ENCODE data around the gene NFATC2.

NFATC2 gene

DNA sequence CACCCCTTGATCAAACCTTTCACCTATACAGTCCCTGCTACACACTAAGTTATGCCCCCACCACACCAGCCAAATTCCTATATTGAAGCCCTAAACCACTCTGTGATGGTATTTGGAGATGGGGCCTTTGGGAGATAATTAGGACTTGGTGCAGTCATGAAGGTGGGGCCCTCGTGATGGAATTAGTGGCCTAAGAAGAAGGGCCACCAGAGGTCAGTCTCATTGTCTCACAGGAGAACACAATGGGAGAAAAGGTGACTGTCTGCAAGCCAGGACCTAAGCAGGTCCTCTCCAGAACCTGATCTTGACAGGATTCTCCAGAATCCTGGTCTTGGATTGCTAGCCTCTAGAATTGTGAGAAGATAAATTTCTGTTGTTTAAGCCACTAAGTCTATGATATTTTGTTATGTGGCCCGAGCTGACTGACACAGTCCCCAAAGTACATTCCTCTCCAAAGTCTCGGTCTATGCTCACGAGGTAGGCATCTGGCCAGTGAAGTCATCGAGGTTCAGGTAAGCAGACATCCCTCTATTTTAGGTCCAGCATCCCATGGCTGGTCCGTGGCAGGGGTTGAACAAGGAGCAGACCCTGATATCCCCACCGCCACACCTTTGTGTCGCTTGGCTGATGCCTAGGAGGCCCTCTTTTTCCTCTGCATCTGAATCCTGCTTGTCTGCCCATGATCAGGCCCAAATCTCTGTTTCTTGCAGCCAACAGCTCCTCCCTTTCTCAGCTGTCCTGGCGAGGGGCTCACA is 138.9 kb downstream of the NFATC2 start:
- Histone ChIP-seq H3K9me3 (ENCODE audit: control insufficient read depth, insufficient read depth, low read length) (no peaks in the 10 kb centered on the region), H3K27ac (ENCODE audit: low read depth, low read length) (no peak overlapping the region), H3K9ac (ENCODE audit: low read depth, low read length) (no peak overlapping the region)

DNA sequence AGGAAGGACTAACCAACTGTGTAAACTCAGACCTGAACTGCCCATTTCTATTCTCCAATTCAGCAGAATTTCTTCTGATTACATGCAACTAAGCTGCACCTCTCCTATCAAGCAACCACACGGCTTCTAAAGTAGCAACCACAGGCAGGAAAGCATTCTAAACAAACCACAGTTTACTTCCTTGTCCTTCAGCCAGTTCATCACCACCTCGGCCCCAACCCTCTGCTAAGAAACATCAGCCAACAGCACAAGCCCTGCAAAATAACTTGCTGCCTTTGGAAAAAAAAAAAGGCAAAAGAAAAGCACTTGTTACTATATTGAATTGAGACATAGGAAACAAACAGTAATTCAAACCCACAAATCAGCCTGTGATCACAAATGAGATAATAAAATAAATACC is 140.3 kb downstream of the NFATC2 start:
- no peak overlapping the region for H3K4me3 ChIP-seq (ENCODE audit: low read depth, low read length)
- no peaks in the 10 kb centered on the region for H3K9me3 ChIP-seq (ENCODE audit: control insufficient read depth, insufficient read depth, low read length)
- no peaks in the 10 kb centered on the region for H3K36me3 ChIP-seq (ENCODE audit: control insufficient read depth, insufficient read depth, low read length)
- H3K27ac ChIP-seq (ENCODE audit: low read depth, low read length): no peak overlapping the region
- no peaks in the 10 kb centered on the region for H3K27me3 ChIP-seq (ENCODE audit: control insufficient read depth, insufficient read depth, low read length)
- H3K9ac ChIP-seq (ENCODE audit: low read depth, low read length): no peak overlapping the region
- peaks cover 7% of the 10 kb centered on the region; the same call in 1 of the 2 replicates for H3K4me1 ChIP-seq (ENCODE audit: control insufficient read depth, insufficient read depth, low read length)

More for the DNA sequence above, 138.9 kb downstream of the NFATC2 start:
- Histone ChIP-seq H3K4me1 (ENCODE audit: control insufficient read depth, insufficient read depth, low read length) (0 out of 2 replicates have a peak, but pooled peaks cover 3% of the 10 kb centered on the region), H3K27me3 (ENCODE audit: control insufficient read depth, insufficient read depth, low read length) (no peaks in the 10 kb centered on the region), H3K4me3 (ENCODE audit: low read depth, low read length) (no peak overlapping the region), H3K36me3 (ENCODE audit: control insufficient read depth, insufficient read depth, low read length) (no peaks in the 10 kb centered on the region)

DNA sequence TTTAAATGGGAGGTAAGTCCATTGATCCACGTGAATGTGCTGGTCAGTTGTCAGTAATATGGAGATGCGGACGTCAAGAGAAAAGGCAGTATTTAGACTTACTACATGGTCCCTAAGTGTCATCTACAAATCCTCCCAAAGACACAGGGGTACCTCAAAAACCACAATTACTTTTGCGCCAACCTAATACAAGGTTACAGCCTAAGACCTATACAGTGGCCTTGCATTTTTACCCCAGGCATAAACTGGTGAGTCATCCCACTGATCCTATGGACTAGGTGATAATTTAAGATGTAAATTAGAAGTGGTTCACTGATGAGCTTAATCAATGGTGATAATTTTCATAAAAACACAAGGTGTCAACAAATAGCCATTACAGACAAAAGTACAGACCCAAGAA is 141.0 kb downstream of the NFATC2 start:
- Histone ChIP-seq H3K9ac (ENCODE audit: low read depth, low read length) (no peak overlapping the region), H3K4me3 (ENCODE audit: low read depth, low read length) (no peak overlapping the region), H3K27me3 (ENCODE audit: control insufficient read depth, insufficient read depth, low read length) (no peaks in the 10 kb centered on the region), H3K4me1 (ENCODE audit: control insufficient read depth, insufficient read depth, low read length) (peaks cover 7% of the 10 kb centered on the region; the same call in 1 of the 2 replicates), H3K36me3 (ENCODE audit: control insufficient read depth, insufficient read depth, low read length) (no peaks in the 10 kb centered on the region), H3K9me3 (ENCODE audit: control insufficient read depth, insufficient read depth, low read length) (no peaks in the 10 kb centered on the region), H3K27ac (ENCODE audit: low read depth, low read length) (no peak overlapping the region)

DNA sequence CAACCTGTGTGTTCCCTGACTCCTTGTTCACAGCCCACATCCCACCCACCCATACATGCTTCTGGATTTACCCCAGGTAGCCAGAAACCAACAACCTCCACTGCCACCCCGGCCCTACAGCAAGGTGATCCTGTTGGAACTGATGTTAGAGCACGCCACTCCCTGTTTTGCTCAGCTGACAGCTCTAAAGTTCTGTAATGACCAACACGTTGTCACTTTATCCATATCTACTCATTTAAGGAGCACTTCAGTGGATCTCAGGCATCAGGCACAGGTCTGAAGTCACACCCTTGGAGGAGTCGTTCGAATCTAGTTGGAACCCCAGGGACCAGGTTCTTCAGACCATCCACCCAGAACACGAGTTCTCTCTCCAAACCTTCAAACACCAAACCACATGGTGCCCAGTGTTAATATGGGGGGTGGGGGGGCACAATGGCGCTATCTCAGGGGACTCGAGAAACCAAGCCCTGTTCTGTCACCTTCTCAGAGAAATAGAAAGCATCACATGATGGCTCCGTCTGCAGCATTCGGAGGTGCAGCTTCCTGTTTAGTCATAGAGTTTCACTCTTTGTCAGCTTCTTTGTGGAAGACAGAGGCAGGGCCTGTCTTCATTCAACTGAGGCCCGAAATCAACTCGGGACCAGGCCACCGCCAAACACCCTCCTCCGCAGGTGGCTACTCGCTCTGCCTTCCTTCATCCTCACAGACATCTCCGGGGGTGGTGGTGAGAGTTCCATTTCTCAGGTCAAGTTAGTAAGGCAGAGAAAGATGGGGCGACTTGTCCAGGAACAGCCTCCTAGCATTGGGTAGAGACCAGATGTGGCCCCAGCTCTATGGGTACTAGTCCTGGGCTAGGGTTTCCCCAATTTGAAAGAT is 142.2 kb downstream of the NFATC2 start:
- H3K27ac ChIP-seq (ENCODE audit: low read depth, low read length): no peak overlapping the region
- H3K4me1 ChIP-seq (ENCODE audit: control insufficient read depth, insufficient read depth, low read length): peaks cover 7% of the 10 kb centered on the region; the same call in 1 of the 2 replicates
- H3K36me3 ChIP-seq (ENCODE audit: control insufficient read depth, insufficient read depth, low read length): no peaks in the 10 kb centered on the region

DNA sequence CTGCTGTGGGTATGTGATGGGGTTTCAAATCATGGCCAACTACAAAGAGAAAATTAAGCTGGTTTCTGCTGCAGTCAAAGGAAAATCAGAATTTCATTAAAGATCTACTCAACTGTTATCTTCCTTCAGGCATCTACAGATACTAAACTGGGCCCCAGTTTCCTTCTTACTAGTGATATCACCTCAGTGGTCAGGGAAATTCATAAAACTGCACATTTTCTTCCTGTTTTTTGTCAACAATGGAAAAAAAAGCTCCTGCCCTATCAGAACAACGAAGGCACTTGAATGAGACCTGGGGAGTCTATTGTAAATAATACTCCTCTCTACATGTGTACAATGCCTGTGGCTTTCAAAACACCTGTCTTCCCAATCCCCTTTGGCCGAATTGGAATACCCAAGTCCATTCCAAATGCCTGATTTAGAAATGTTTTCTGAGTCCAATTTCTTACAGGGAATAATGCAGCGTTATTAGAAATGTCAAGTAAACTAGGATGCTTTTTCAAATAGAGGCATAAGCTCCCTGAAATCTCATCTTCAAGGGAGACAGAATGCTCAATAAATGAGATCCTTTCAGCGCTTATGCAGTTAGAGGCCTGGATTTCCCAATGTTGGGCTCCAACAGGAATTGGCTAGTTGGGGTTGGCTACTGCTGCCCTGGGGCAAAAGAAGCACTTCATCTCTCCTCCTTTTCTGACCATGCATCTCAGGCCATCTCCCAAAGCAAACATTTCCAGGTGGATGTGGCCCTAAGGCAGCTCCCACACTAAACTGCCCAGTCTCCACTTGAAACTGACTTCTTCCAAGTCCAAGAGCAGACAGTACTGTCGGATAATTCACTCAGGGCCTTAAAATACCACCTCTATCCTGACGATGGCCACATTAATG is 143.3 kb downstream of the NFATC2 start:
- no peak overlapping the region for H3K4me3 ChIP-seq (ENCODE audit: low read depth, low read length)
- H3K9ac ChIP-seq (ENCODE audit: low read depth, low read length): no peak overlapping the region
- H3K27me3 ChIP-seq (ENCODE audit: control insufficient read depth, insufficient read depth, low read length): no peaks in the 10 kb centered on the region
- H3K9me3 ChIP-seq (ENCODE audit: control insufficient read depth, insufficient read depth, low read length): no peaks in the 10 kb centered on the region
- H3K4me1 ChIP-seq (ENCODE audit: control insufficient read depth, insufficient read depth, low read length): peaks cover 5% of the 10 kb centered on the region; the same call in 1 of the 2 replicates
- no peak overlapping the region for H3K27ac ChIP-seq (ENCODE audit: low read depth, low read length)
- no peaks in the 10 kb centered on the region for H3K36me3 ChIP-seq (ENCODE audit: control insufficient read depth, insufficient read depth, low read length)

More for the DNA sequence above, 142.2 kb downstream of the NFATC2 start:
- no peak overlapping the region for H3K9ac ChIP-seq (ENCODE audit: low read depth, low read length)
- no peak overlapping the region for H3K4me3 ChIP-seq (ENCODE audit: low read depth, low read length)
- no peaks in the 10 kb centered on the region for H3K27me3 ChIP-seq (ENCODE audit: control insufficient read depth, insufficient read depth, low read length)
- no peaks in the 10 kb centered on the region for H3K9me3 ChIP-seq (ENCODE audit: control insufficient read depth, insufficient read depth, low read length)

DNA sequence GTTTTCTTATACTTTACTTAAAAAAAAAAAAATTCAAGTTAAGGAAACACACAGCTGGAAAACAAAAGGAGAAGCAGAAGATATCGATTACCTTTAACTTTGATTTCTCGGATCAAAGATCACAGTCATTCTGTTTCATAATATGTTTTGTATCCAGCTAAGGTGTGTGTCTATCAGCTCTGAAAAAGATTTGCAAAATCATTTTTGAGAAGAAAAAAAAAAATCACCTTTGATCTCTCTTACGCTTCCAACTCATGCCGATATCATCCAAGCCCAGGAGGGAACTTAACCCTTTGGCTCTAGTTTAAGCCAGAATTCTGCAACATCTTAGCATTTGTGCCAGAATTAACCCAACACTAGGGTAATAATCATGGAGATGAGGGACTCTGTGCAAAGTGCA is 144.0 kb downstream of the NFATC2 start:
- no peak overlapping the region for H3K9ac ChIP-seq (ENCODE audit: low read depth, low read length)
- H3K27ac ChIP-seq (ENCODE audit: low read depth, low read length): no peak overlapping the region
- no peaks in the 10 kb centered on the region for H3K27me3 ChIP-seq (ENCODE audit: control insufficient read depth, insufficient read depth, low read length)
- H3K4me1 ChIP-seq (ENCODE audit: control insufficient read depth, insufficient read depth, low read length): peaks cover 5% of the 10 kb centered on the region; the same call in 1 of the 2 replicates
- no peaks in the 10 kb centered on the region for H3K9me3 ChIP-seq (ENCODE audit: control insufficient read depth, insufficient read depth, low read length)
- no peaks in the 10 kb centered on the region for H3K36me3 ChIP-seq (ENCODE audit: control insufficient read depth, insufficient read depth, low read length)
- no peak overlapping the region for H3K4me3 ChIP-seq (ENCODE audit: low read depth, low read length)

GRCh38 chr20:51398083-51398482 is 144.4 kb downstream of the NFATC2 start:
- Histone ChIP-seq H3K27me3 (ENCODE audit: control insufficient read depth, insufficient read depth, low read length) (no peaks in the 10 kb centered on the region), H3K4me3 (ENCODE audit: low read depth, low read length) (no peak overlapping the region), H3K27ac (ENCODE audit: low read depth, low read length) (no peak overlapping the region), H3K9me3 (ENCODE audit: control insufficient read depth, insufficient read depth, low read length) (no peaks in the 10 kb centered on the region), H3K36me3 (ENCODE audit: control insufficient read depth, insufficient read depth, low read length) (no peaks in the 10 kb centered on the region), H3K4me1 (ENCODE audit: control insufficient read depth, insufficient read depth, low read length) (peaks cover 5% of the 10 kb centered on the region; the same call in 1 of the 2 replicates), H3K9ac (ENCODE audit: low read depth, low read length) (no peak overlapping the region)

- no peak overlapping the region for H3K9ac ChIP-seq (ENCODE audit: low read depth, low read length)
- peak overlapping the region; percentile 6 for H3K27ac ChIP-seq (ENCODE audit: low read depth, low read length)
Observed at GRCh38 chr20:51397137-51397536, 145.4 kb downstream of the NFATC2 start.

GRCh38 chr20:51396365-51396909 is 146.1 kb downstream of the NFATC2 start:
- H3K27ac ChIP-seq (ENCODE audit: low read depth, low read length): no peak overlapping the region
- peaks cover 5% of the 10 kb centered on the region; the same call in 1 of the 2 replicates for H3K4me1 ChIP-seq (ENCODE audit: control insufficient read depth, insufficient read depth, low read length)
- H3K9me3 ChIP-seq (ENCODE audit: control insufficient read depth, insufficient read depth, low read length): no peaks in the 10 kb centered on the region
- H3K36me3 ChIP-seq (ENCODE audit: control insufficient read depth, insufficient read depth, low read length): no peaks in the 10 kb centered on the region
- H3K4me3 ChIP-seq (ENCODE audit: low read depth, low read length): no peak overlapping the region
- H3K27me3 ChIP-seq (ENCODE audit: control insufficient read depth, insufficient read depth, low read length): no peaks in the 10 kb centered on the region
- H3K9ac ChIP-seq (ENCODE audit: low read depth, low read length): no peak overlapping the region

More at GRCh38 chr20:51397137-51397536, 145.4 kb downstream of the NFATC2 start:
- Histone ChIP-seq H3K9me3 (ENCODE audit: control insufficient read depth, insufficient read depth, low read length) (no peaks in the 10 kb centered on the region), H3K36me3 (ENCODE audit: control insufficient read depth, insufficient read depth, low read length) (no peaks in the 10 kb centered on the region), H3K27me3 (ENCODE audit: control insufficient read depth, insufficient read depth, low read length) (no peaks in the 10 kb centered on the region), H3K4me1 (ENCODE audit: control insufficient read depth, insufficient read depth, low read length) (peaks cover 5% of the 10 kb centered on the region; the same call in 1 of the 2 replicates), H3K4me3 (ENCODE audit: low read depth, low read length) (no peak overlapping the region)

DNA sequence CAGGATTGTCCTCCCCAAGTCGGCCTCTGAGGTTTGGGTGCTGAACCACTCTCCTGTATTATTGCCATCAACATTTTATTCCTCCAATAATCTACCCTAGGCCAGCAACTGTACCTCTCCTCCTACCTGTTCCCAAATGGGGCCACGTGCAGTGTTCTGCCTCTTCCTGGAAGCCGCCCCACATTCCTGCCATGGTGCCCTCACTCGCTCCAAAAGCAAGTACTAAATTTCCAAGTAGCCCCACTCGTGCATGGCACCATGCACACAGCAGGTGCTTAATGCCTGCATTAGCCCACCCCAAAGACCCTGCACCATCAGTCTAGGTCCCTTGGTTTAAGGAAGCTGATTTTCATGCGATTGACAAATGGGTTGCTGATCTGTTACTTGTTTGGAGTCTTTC is 147.8 kb downstream of the NFATC2 start:
- H3K27ac ChIP-seq (ENCODE audit: low read depth, low read length): no peak overlapping the region
- H3K9ac ChIP-seq (ENCODE audit: low read depth, low read length): no peak overlapping the region
- no peaks in the 10 kb centered on the region for H3K36me3 ChIP-seq (ENCODE audit: control insufficient read depth, insufficient read depth, low read length)
- H3K4me3 ChIP-seq (ENCODE audit: low read depth, low read length): no peak overlapping the region
- no peaks in the 10 kb centered on the region for H3K27me3 ChIP-seq (ENCODE audit: control insufficient read depth, insufficient read depth, low read length)
- no peaks in the 10 kb centered on the region for H3K9me3 ChIP-seq (ENCODE audit: control insufficient read depth, insufficient read depth, low read length)
- peaks cover 16% of the 10 kb centered on the region for H3K4me1 ChIP-seq (ENCODE audit: control insufficient read depth, insufficient read depth, low read length)
